GM12878 (cell line): ENCODE results near the gene DYNLT3. TPM values are rescaled to one million over a fixed set of nuclear protein-coding genes. Genes with fewer than 3 reads are reported as not detected.

ENCODE experiments used
- ATAC-seq: fragments of 200-7000 bp; cut with Tn5 transposase; 3 replicates; pipeline ENCODE4 v1.9.1; 2020; ENCODE audit warnings: mild to moderate bottlenecking, moderate library complexity
- BruUV-seq: library from RNA; stranded (reverse); fragments of 400-500 nt; replicated peaks from 2 replicates; lab custom pipeline; 2021; lab: Mats Ljungman, UMichigan
- CTCF ChIA-PET: fragments of 300-600 bp; sonication (Branson Sonifier 250); formaldehyde crosslinking; extraction: SDS; loops from one replicate; lab custom pipeline; 2021; ENCODE audit warnings: inconsistent platforms; lab: Yijun Ruan, JAX
- POLR2A ChIA-PET: fragments of 350-600 bp; formaldehyde crosslinking; extraction: SDS; loops from one replicate; lab custom pipeline; 2021; ENCODE audit warnings: inconsistent platforms; lab: Charles Lee
- RAD21 ChIA-PET: fragments of 300-600 bp; sonication (Branson Sonifier 250); formaldehyde crosslinking; loops from one replicate; lab custom pipeline; 2023; ENCODE audit warnings: antibody characterized with exemption; ENCODE audit not compliant: unreplicated experiment; lab: Charles Lee
- SMC1A ChIA-PET: fragments of 300-600 bp; sonication (Branson Sonifier 250); formaldehyde crosslinking; loops from one replicate; lab custom pipeline; 2023; ENCODE audit not compliant: unreplicated experiment, uncharacterized antibody; lab: Charles Lee
- DNase-seq: peaks from one replicate; pipeline ENCODE4 v3.0.0-alpha.2; 2011; ENCODE audit warnings: low read depth, low spot score
- FAIRE-seq: peaks from 3 replicates; lab custom pipeline; 2011; peaks lifted over from hg19 to GRCh38; lab: Jason Lieb, UNC
- H2AFZ ChIP-seq: 2 replicates; pipeline ENCODE4 v1.6.0; 2011; ENCODE audit warnings: low read depth, low read length, control low read depth; ENCODE audit not compliant: control insufficient read depth
- H3K27ac ChIP-seq: 2 replicates; pipeline ENCODE4 v1.5.1; 2011; ENCODE audit warnings: control low read depth; ENCODE audit not compliant: control insufficient read depth, insufficient read depth
- H3K27me3 ChIP-seq, 2 experiments: replicated peaks in 1 of 2; 2 replicates each; pipeline versions ENCODE4 v1.6.0 to v1.6.1; 2011; ENCODE audit warnings: low read length in 1 of 2; ENCODE audit not compliant: control insufficient read depth in 2 of 2, insufficient read depth in 2 of 2
- H3K36me3 ChIP-seq, 2 experiments: 2 replicates each; pipeline ENCODE4 v1.5.1; 2011; ENCODE audit warnings: low read length in 1 of 2; ENCODE audit not compliant: control insufficient read depth in 2 of 2, insufficient read depth in 2 of 2
- H3K4me1 ChIP-seq: 2 replicates; pipeline ENCODE4 v1.6.1; 2011; ENCODE audit warnings: mild to moderate bottlenecking, low read length, moderate library complexity, mixed read lengths; ENCODE audit not compliant: control insufficient read depth, insufficient read depth
- H3K4me2 ChIP-seq: 2 replicates; pipeline ENCODE4 v1.6.0; 2011; ENCODE audit warnings: control low read depth; ENCODE audit not compliant: control insufficient read depth, insufficient read depth
- H3K4me3 ChIP-seq: fragments of 200-600 bp; sonication (generic); 2 replicates; pipeline ENCODE4 v1.5.1; 2016
- H3K79me2 ChIP-seq: 2 replicates; pipeline ENCODE4 v1.6.0; 2011; ENCODE audit warnings: low read length; ENCODE audit not compliant: control insufficient read depth, insufficient read depth
- H3K9ac ChIP-seq: 2 replicates; pipeline ENCODE4 v1.8.0; 2011; ENCODE audit warnings: low read length, control low read depth, mixed read lengths; ENCODE audit not compliant: control insufficient read depth, insufficient read depth
- H3K9me3 ChIP-seq: replicated peaks from 3 replicates; pipeline ENCODE4 v1.5.1; 2011; ENCODE audit warnings: mild to moderate bottlenecking, low read length; ENCODE audit not compliant: control insufficient read depth, insufficient read depth
- H4K20me1 ChIP-seq: 2 replicates; pipeline ENCODE4 v1.6.0; 2011; ENCODE audit not compliant: control insufficient read depth, insufficient read depth
- HDAC6 ChIP-seq: fragments of 200-600 bp; sonication (generic); IDR thresholded peaks from one replicate; pipeline ENCODE4 v1.8.0; 2017; ENCODE audit warnings: antibody characterized with exemption; ENCODE audit not compliant: unreplicated experiment
- MTA3 ChIP-seq: IDR thresholded peaks from 2 replicates; pipeline ENCODE4 v1.6.1; 2012; ENCODE audit warnings: low read length, inconsistent platforms, borderline replicate concordance
- NFYB ChIP-seq: IDR thresholded peaks from 2 replicates; pipeline ENCODE4 v1.6.1; 2011; ENCODE audit warnings: low read depth, mild to moderate bottlenecking, low read length, improper control_type of control experiment, moderate library complexity; ENCODE audit not compliant: insufficient read depth
- PAX8 ChIP-seq: fragments of 450-650 bp; IDR thresholded peaks from 2 replicates; pipeline ENCODE4 v1.6.1; 2017; ENCODE audit warnings: mild to moderate bottlenecking, moderate library complexity
- TARDBP ChIP-seq: IDR thresholded peaks from 2 replicates; pipeline ENCODE4 v1.6.1; 2016; ENCODE audit warnings: borderline replicate concordance
- ZBTB40 ChIP-seq: fragments of 450-650 bp; IDR thresholded peaks from 2 replicates; pipeline ENCODE4 v1.6.1; 2016; ENCODE audit warnings: mild to moderate bottlenecking, moderate library complexity, borderline replicate concordance
- ZNF274 ChIP-seq: IDR thresholded peaks from one replicate; pipeline ENCODE4 v1.8.0; 2011; ENCODE audit not compliant: insufficient read length, insufficient read depth
- WGBS: methylation state at CpG from one replicate; pipeline ENCODE4 v1.1.6; 2016; ENCODE audit warnings: low lambda C conversion rate; ENCODE audit not compliant: insufficient replicate concordance, insufficient coverage; ENCODE audit errors: missing lambda C conversion rate; 5-methylcytosine and 5-hydroxymethylcytosine counted together
- in situ Hi-C: fragments of 300-500 bp; cut with MboI; formaldehyde crosslinking; loops from 9 replicates; pipeline ENCODE4 v1.14.3; 2018; ENCODE audit warnings: mixed read lengths
- intact Hi-C: fragments of 100-400 bp; cut with micrococcal nuclease; formaldehyde crosslinking; loops from one replicate; pipeline ENCODE4 v1.14.2; 2022; ENCODE audit not compliant: unreplicated experiment
- polyA plus RNA-seq, 11 experiments: library from polyadenylated mRNA; depleted of rRNA in 4 of 11; unstranded in 6 of 11; stranded (reverse) in 5 of 11; fragments of >200 nt; fragmentation: Nextera tagmentation in 4 of 11; fragmentation: Illumina TruSeq in 1 of 11; extraction: Ambion mirVana in 4 of 11; extraction: Trizol in 1 of 11; gene quantifications; 1 replicate in 1 of 11; 2 replicates in 10 of 11; pipeline versions ENCODE4 v1.2.1 to v1.2.3, GENCODE V29; 2011 to 2016; ENCODE audit warnings: inconsistent platforms in 2 of 11, missing spikeins in 2 of 11, low read depth in 1 of 11
- total RNA-seq, 4 experiments: library from RNA; depleted of rRNA in 3 of 4; stranded (reverse); fragments of >200 nt in 3 of 4; fragmentation: Illumina TruSeq in 1 of 4; extraction: Trizol in 1 of 4; gene quantifications; 2 replicates each; pipeline versions ENCODE4 v1.2.1 to v1.2.3, GENCODE V29; 2013 to 2021
- TF ChIP-seq, protein P1 (sequence below): IDR thresholded peaks from 2 replicates; pipeline ENCODE4 v1.6.1; 2011; ENCODE audit warnings: borderline replicate concordance, low read depth, mild to moderate bottlenecking, moderate library complexity, mixed read lengths, low read length; ENCODE audit not compliant: insufficient read depth; ENCODE audit errors: extremely low read length

DYNLT3 gene
- total and polyA plus RNA-seq, 10 of the 15 experiments (the other 5 are each of a cell fraction or from before 2014, with no cell fraction given): 8.0 to 19.2 (median 12.8) TPM

- CTCF ChIA-PET: interaction anchor here (1.2 to 1.5 kb wide), 3 partner anchors 8 to 128 kb away, joined by 3 read pairs; no protein-coding TSS in a partner anchor
- intact Hi-C loops: no loop called here
- TF ChIP-seq HDAC6: no peak
- TF ChIP-seq TARDBP: no peak
- no peak for TF ChIP-seq ZNF274
- TF ChIP-seq ZBTB40: no peak
- TF ChIP-seq, protein P1, sequence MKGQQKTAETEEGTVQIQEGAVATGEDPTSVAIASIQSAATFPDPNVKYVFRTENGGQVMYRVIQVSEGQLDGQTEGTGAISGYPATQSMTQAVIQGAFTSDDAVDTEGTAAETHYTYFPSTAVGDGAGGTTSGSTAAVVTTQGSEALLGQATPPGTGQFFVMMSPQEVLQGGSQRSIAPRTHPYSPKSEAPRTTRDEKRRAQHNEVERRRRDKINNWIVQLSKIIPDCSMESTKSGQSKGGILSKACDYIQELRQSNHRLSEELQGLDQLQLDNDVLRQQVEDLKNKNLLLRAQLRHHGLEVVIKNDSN: no peak
- TF ChIP-seq PAX8: no peak
- no peak for TF ChIP-seq NFYB
- TF ChIP-seq MTA3: no peak
Measured at GRCh38 chrX:37873220-37873619, 25.8 kb upstream of the DYNLT3 start.

More at GRCh38 chrX:37873220-37873619, 25.8 kb upstream of the DYNLT3 start:
- Histone ChIP-seq H3K4me2 (no peak overlapping the region), H3K4me3 (no peak overlapping the region), H2AFZ (no peak overlapping the region), H3K79me2 (no peaks in the 10 kb centered on the region), H3K9me3 (no peaks in the 10 kb centered on the region; the same call in 2 of the 3 replicates), H3K36me3 (no peaks in the 10 kb centered on the region), H3K9ac (no peak overlapping the region), H3K27me3 (no peaks in the 10 kb centered on the region; a peak in 1 of 4 replicates), H3K4me1 (no peaks in the 10 kb centered on the region), H4K20me1 (no peaks in the 10 kb centered on the region), H3K27ac (no peak overlapping the region)
- POLR2A ChIA-PET: no interaction called here
- DNase-seq (no peak), ATAC-seq (no peak), FAIRE-seq (no peak)
- in situ Hi-C loops: no loop called here
- no TSS peak for BruUV-seq
- SMC1A ChIA-PET: interaction anchor here (1.0 kb wide), 1 partner anchor 12 kb away, joined by 3 read pairs; no protein-coding TSS in a partner anchor
- RAD21 ChIA-PET: no interaction called here
- 17% methylated on average over 1 of the region's 1 CpG for WGBS
